GM19324 (cell line): Measurements from ENCODE around the gene OPN1LW.
"Not testable (repeated sequence)": the region's sequence is repeated elsewhere in the genome, so short reads cannot be mapped to it uniquely, and the experiment has no call there.

Experiments used
- ATAC-seq: cut with Tn5 transposase; IDR thresholded peaks from one replicate; pipeline ENCODE4 v1.9.1; 2021; ENCODE audit warnings: mild to moderate bottlenecking, moderate library complexity; ENCODE audit not compliant: unreplicated experiment, low FRiP score

Gene OPN1LW

GRCh38 chrX:154196466-154196865, 52.4 kb downstream of the OPN1LW start:
- ATAC-seq, result not testable (repeated sequence)
